ENCODE measurements around the gene SIK2.
"Not testable (repeated sequence)": the region's sequence is repeated elsewhere in the genome, so short reads cannot be mapped to it uniquely, and the experiment has no call there.

SIK2 gene

GRCh38 chr11:111765320-111765983 is 163.2 kb downstream of the SIK2 start:
- DNase-seq = no peak

GRCh38 chr11:111765984-111766833 is 164.0 kb downstream of the SIK2 start, which contains the start of gene PPP2R1B:
Gene PPP2R1B, minus strand, starts transcription at chr11:111766389. Its CDS starts 28 bp downstream, at chr11:111766361.
- DNase-seq = peak; percentile 82

GRCh38 chr11:111766834-111767142 is 164.5 kb downstream of the SIK2 start:
- no peak for DNase-seq

- DNase-seq = no peak
These were observed 168.4 kb downstream of the SIK2 start for GRCh38 chr11:111770581-111771134.

GRCh38 chr11:111771205-111771604 is 169.0 kb downstream of the SIK2 start:
- not testable (repeated sequence) for DNase-seq

- DNase-seq = no peak
These were observed 170.3 kb downstream of the SIK2 start for GRCh38 chr11:111772535-111772934.

- no peak for DNase-seq
These were observed 172.9 kb downstream of the SIK2 start for GRCh38 chr11:111774955-111775710.

- DNase-seq = no peak
These were observed 174.3 kb downstream of the SIK2 start for GRCh38 chr11:111776398-111777093.

GRCh38 chr11:111777094-111778046 is 175.1 kb downstream of the SIK2 start:
- no peak for DNase-seq

GRCh38 chr11:111778047-111778558 is 175.9 kb downstream of the SIK2 start:
- no peak for DNase-seq

GRCh38 chr11:111779118-111779517 is 176.9 kb downstream of the SIK2 start:
- no peak for DNase-seq

Data from stimulated activated CD8-positive, alpha-beta memory T cell treated with anti-CD3 and anti-CD28 coated beads, Interleukin-4, amount 100 ng/mL, for 48 hours (primary cell).